ENCODE data around the gene TMPRSS5.

GRCh38 chr11:113647856-113648255, 58.3 kb downstream of the TMPRSS5 start:
- no peak for TF ChIP-seq POLR2A (IDR thresholded peaks at IDR 0.05)
- no peak for TF ChIP-seq CTCF (IDR thresholded peaks at IDR 0.05)

All from tibial nerve (tissue), 3 donors.